Pancreas (tissue), 10 donors: ENCODE measurements around the gene MYCN. TPM values are rescaled to one million over a fixed set of nuclear protein-coding genes. Genes with fewer than 3 reads are reported as not detected.

Experiments
- ATAC-seq, 4 donors: fragments of 200-7000 bp; cut with Tn5 transposase; one replicate each; pipeline versions ENCODE4 v1.8.0 to v1.9.1; 2020; ENCODE audit warnings: mild to moderate bottlenecking in 4 of 4, moderate library complexity in 4 of 4
- DNase-seq, 6 donors: peaks; one replicate each; pipeline ENCODE4 v3.0.0-alpha.2; 2020
- FAIRE-seq: peaks from 2 replicates; lab custom pipeline; 2012; peaks lifted over from hg19 to GRCh38; lab: Jason Lieb, UNC
- H3K27ac ChIP-seq, 4 donors: fragments of 200-600 bp; sonication (generic); 1 replicate in 3 of 4; 2 replicates in 1 of 4; pipeline versions ENCODE4 v1.5.0 to v1.8.0; 2020
- H3K27me3 ChIP-seq, 4 donors: fragments of 200-600 bp; one replicate each; pipeline ENCODE4 v1.8.0; 2021
- H3K36me3 ChIP-seq, 3 donors: fragments of 200-600 bp; sonication (generic) in 1 of 3; one replicate each; pipeline versions ENCODE4 v1.5.0 to v1.8.0; 2020 to 2021
- H3K4me1 ChIP-seq, 3 donors: fragments of 200-600 bp; one replicate each; pipeline ENCODE4 v1.8.0; 2021
- H3K4me3 ChIP-seq, 4 donors: fragments of 200-600 bp; sonication (generic) in 2 of 4; one replicate each; pipeline versions ENCODE4 v1.5.0 to v1.8.0; 2020 to 2021
- H3K9me3 ChIP-seq, 4 donors: fragments of 200-600 bp; one replicate each; pipeline ENCODE4 v1.8.0; 2021
- WGBS, 2 donors: extraction: QIAGEN DNeasy Blood & Tissue Kit; methylation state at CpG; one replicate each; pipeline ENCODE4 v1.1.7; 2013; 5-methylcytosine and 5-hydroxymethylcytosine counted together
- intact Hi-C, 3 donors: fragments of 100-400 bp; cut with DNase I; formaldehyde crosslinking; loops; one replicate each; pipeline versions ENCODE4 v1.11.1 to v1.14.2; 2022
- polyA plus RNA-seq, 2 donors: library from polyadenylated mRNA; stranded (reverse); fragments of 200-250 nt; gene quantifications; one replicate each; pipeline ENCODE4 v1.2.3, GENCODE V29; 2013
- total RNA-seq, 6 donors: library from RNA; stranded (reverse); fragmentation: NEBNext Ultra II Directional in 4 of 6; extraction: Animal tissue kit (Norgen Biotek cat#: 25700) in 4 of 6; gene quantifications; one replicate each; pipeline versions ENCODE4 v1.2.1 to v1.2.4, GENCODE V29; 2021 to 2023
- TF ChIP-seq, protein P1 (sequence below), 4 donors: fragments of 200-600 bp; sonication (generic) in 3 of 4; IDR thresholded peaks; one replicate each; pipeline versions ENCODE4 v1.5.0 to v1.8.0; 2021; ENCODE audit warnings: antibody characterized with exemption in 4 of 4
- donor health status: healthy with polysubstance abuse.
- donor health status: DM: no; HTN: no; CAD: no; lungs with moderate emphysema.
- donor health status: DM: no; HTN: no; CAD: no.
- donor health status: control.
- donor health status: control.
- donor health status: Bipolar disorder and iron deficiency.
- donor health status: DM: yes; HTN: yes; CAD: no.
- donor health status: DM: no; HTN: no; CAD: no.
- donor health status: DM: no; HTN: no; CAD: no.
- donor health status: DM: yes; HTN: yes; CAD: no.

The MYCN gene
- total and polyA plus RNA-seq, 8 donors: 0.09 to 0.75 (median 0.17) TPM

- DNase-seq (no peak), ATAC-seq (no peak), FAIRE-seq (no peak)
- Histone ChIP-seq H3K27ac (no peak overlapping the region), H3K4me1 (no peaks in the 10 kb centered on the region), H3K9me3 (no peaks in the 10 kb centered on the region), H3K36me3 (no peaks in the 10 kb centered on the region), H3K27me3 (no peaks in the 10 kb centered on the region), H3K4me3 (no peak overlapping the region)
- TF ChIP-seq, protein P1, sequence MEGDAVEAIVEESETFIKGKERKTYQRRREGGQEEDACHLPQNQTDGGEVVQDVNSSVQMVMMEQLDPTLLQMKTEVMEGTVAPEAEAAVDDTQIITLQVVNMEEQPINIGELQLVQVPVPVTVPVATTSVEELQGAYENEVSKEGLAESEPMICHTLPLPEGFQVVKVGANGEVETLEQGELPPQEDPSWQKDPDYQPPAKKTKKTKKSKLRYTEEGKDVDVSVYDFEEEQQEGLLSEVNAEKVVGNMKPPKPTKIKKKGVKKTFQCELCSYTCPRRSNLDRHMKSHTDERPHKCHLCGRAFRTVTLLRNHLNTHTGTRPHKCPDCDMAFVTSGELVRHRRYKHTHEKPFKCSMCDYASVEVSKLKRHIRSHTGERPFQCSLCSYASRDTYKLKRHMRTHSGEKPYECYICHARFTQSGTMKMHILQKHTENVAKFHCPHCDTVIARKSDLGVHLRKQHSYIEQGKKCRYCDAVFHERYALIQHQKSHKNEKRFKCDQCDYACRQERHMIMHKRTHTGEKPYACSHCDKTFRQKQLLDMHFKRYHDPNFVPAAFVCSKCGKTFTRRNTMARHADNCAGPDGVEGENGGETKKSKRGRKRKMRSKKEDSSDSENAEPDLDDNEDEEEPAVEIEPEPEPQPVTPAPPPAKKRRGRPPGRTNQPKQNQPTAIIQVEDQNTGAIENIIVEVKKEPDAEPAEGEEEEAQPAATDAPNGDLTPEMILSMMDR (IDR thresholded peaks at IDR 0.05): no peak
- intact Hi-C loops: loop anchor here in 1 of 3 donors (10.0 kb wide), 2 partner anchors 574 to 674 kb away; no protein-coding TSS in a partner anchor
- 88 to 93% methylated on average over 5 of the region's 5 CpGs for WGBS, 2 donors
Observed at GRCh38 chr2:15930589-15931318, 9.6 kb upstream of the MYCN start.

DNA sequence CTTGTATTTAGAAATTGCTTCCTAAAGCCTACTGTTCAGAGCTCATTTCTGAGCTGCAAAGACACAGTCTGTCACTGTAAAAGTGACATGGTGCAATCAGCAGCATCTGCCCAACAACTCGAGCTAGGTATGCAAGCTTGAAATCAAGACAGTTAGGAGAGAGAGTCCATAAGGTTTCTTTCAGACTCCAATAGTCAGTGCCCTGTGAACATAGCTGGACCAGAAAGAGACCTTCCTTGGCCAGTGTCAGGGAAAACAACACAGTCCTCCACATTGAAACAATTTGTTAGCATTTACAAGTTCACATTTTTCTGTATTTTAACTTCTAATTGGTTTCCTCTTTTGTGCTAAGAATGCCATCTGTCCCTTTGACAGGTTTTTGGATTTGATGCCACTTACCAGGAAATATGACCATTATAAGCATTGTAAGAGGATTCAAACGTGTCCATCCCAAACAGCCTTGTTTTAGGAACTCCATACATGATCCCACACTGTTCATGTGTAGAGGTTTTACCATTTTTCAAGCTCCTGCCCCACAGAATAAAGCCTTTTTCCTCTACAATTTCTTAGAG, 8.9 kb upstream of the MYCN start:
- intact Hi-C loops: loop anchor here in 1 of 3 donors (10.0 kb wide), 2 partner anchors 573 to 673 kb away; no protein-coding TSS in a partner anchor
- no peaks in the 10 kb centered on the region for H3K36me3 ChIP-seq
- ATAC-seq (no peak), DNase-seq (no peak), FAIRE-seq (no peak)
- no peak overlapping the region for H3K27ac ChIP-seq
- no peaks in the 10 kb centered on the region for H3K27me3 ChIP-seq
- TF ChIP-seq, protein P1 (IDR thresholded peaks at IDR 0.05): no peak
- 30 to 38% methylated on average over 2 of the region's 2 CpGs for WGBS, 2 donors
- no peaks in the 10 kb centered on the region for H3K9me3 ChIP-seq
- H3K4me1 ChIP-seq: no peaks in the 10 kb centered on the region
- no peak overlapping the region for H3K4me3 ChIP-seq

- TF ChIP-seq, protein P1 (IDR thresholded peaks at IDR 0.05): no peak
- no peak for FAIRE-seq
- intact Hi-C loops: loop anchor here in 1 of 3 donors (10.0 kb wide), 2 partner anchors 573 to 673 kb away; no protein-coding TSS in a partner anchor
- H3K4me1 ChIP-seq: no peaks in the 10 kb centered on the region
- no peak overlapping the region for H3K27ac ChIP-seq
- no peak overlapping the region for H3K4me3 ChIP-seq
- H3K36me3 ChIP-seq: no peaks in the 10 kb centered on the region
- WGBS, 2 donors: 73 to 80% methylated on average over 5 of the region's 5 CpGs
- no peaks in the 10 kb centered on the region for H3K9me3 ChIP-seq
- no peak for ATAC-seq
- DNase-seq: no peak
- no peaks in the 10 kb centered on the region for H3K27me3 ChIP-seq
Observed at GRCh38 chr2:15931950-15932349, 8.4 kb upstream of the MYCN start.

DNA sequence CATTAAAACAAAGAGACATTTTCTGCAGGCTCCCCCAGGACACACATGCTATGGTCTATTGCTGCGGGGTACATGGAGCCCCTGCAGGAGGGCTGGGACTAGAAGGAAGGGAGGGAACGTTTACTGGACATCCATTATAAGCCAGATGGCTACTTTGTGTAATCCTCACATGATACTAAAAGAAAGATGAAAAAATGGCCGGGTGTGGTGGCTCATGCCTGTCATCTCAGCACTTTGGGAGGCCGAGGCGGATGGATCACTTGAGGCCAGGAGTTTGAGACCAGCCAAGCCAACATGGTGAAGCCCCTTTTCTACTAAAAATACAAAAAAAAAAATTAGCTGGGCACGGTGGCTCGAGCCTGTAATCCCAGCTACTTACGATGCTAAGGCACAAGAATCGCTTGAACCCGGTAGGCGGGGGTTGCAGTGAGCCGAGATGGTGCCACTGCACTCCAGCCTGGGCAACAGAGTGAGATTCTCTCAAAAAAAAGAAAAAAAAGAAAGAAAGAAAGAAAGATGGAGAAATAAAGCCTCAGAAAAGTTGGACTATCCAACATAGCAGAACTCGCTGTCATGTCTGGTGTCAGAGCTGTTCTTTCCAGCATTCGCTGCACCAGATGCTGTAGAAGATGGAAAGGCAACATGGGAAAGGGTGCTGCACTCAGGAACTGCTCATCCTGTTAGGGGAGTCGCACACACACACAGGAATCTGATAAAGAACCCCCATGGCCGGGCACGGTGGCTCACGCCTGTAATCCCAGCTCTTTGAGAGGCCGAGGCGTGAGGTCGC, 7.8 kb upstream of the MYCN start:
- H3K27me3 ChIP-seq: no peaks in the 10 kb centered on the region
- H3K9me3 ChIP-seq: no peaks in the 10 kb centered on the region
- 84 to 85% methylated on average over 21 of the region's 21 CpGs for WGBS, 2 donors
- no peak overlapping the region for H3K27ac ChIP-seq
- ATAC-seq (no peak), FAIRE-seq (no peak), DNase-seq (no peak)
- TF ChIP-seq, protein P1 (IDR thresholded peaks at IDR 0.05): no peak
- no peak overlapping the region for H3K4me3 ChIP-seq
- intact Hi-C loops: loop anchor here in 1 of 3 donors (10.0 kb wide), 2 partner anchors 572 to 672 kb away; no protein-coding TSS in a partner anchor
- H3K36me3 ChIP-seq: no peaks in the 10 kb centered on the region
- H3K4me1 ChIP-seq: no peaks in the 10 kb centered on the region
